Lower leg skin (tissue), 3 donors: ENCODE results near the gene TTC24.

Experiments used
- POLR2A ChIP-seq, 2 donors: fragments of 450-650 bp; IDR thresholded peaks; one replicate each; pipeline ENCODE4 v1.6.1; 2016 to 2017; ENCODE audit warnings: antibody characterized with exemption in 2 of 2, mild to moderate bottlenecking in 1 of 2, moderate library complexity in 1 of 2
- TF ChIP-seq, protein P1 (sequence below), 3 donors: fragments of 450-650 bp; IDR thresholded peaks; one replicate each; pipeline ENCODE4 v1.5.1; 2016; ENCODE audit warnings: antibody characterized with exemption in 3 of 3, mild to moderate bottlenecking in 3 of 3, moderate library complexity in 2 of 3

DNA sequence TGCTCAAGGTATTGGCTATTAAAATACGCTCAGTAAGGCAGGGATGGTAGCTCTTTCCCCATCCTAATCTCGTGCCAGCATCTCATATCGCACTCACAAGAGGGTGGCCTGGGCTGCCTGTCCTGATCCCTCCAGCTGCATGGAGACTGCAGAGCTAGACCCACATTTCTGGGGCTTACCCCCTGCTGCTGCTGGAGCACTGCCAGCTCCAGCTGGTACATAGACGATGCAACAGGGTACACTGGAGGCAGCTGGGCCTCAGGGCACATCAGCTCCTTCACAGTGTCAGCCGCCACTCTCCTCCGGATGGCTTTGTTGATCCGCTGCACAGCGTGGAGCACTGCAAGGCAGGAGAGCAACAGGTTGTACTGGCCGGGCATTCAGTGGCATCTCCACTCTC is 23.2 kb upstream of the TTC24 start:
- TF ChIP-seq, protein P1, sequence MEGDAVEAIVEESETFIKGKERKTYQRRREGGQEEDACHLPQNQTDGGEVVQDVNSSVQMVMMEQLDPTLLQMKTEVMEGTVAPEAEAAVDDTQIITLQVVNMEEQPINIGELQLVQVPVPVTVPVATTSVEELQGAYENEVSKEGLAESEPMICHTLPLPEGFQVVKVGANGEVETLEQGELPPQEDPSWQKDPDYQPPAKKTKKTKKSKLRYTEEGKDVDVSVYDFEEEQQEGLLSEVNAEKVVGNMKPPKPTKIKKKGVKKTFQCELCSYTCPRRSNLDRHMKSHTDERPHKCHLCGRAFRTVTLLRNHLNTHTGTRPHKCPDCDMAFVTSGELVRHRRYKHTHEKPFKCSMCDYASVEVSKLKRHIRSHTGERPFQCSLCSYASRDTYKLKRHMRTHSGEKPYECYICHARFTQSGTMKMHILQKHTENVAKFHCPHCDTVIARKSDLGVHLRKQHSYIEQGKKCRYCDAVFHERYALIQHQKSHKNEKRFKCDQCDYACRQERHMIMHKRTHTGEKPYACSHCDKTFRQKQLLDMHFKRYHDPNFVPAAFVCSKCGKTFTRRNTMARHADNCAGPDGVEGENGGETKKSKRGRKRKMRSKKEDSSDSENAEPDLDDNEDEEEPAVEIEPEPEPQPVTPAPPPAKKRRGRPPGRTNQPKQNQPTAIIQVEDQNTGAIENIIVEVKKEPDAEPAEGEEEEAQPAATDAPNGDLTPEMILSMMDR (IDR thresholded peaks at IDR 0.05) = no peak
- TF ChIP-seq POLR2A (IDR thresholded peaks at IDR 0.05) = no peak
